Measurements from ENCODE around the gene CLDN7.

The CLDN7 gene

GRCh38 chr17:7219812-7220592 is 42.3 kb downstream of the CLDN7 start, which contains the start of the genes ACADVL and DLG4:
Gene ACADVL, plus strand, starts transcription at chr17:7219938. Its CDS starts 47 bp downstream, at chr17:7219985.
Gene DLG4, minus strand, starts transcription at chr17:7219836.
- H3K9ac ChIP-seq (ENCODE audit: insufficient read length, low read depth), result peak within 1 kb of the TSS; percentile 92
- no peaks in the 10 kb centered on the region for H3K9me3 ChIP-seq (ENCODE audit: insufficient read depth, low read length)
- H3K4me1 ChIP-seq (ENCODE audit: insufficient read depth, insufficient read length), result peaks cover 26% of the 10 kb centered on the region
- H3K27me3 ChIP-seq (ENCODE audit: insufficient read depth, insufficient read length), result no peaks in the 10 kb centered on the region
- H3K36me3 ChIP-seq (ENCODE audit: insufficient read depth, insufficient read length, low read length), result peaks cover 43% of the 10 kb centered on the region
- no peak for DNase-seq (ENCODE audit: low read depth, low spot score)
- TF ChIP-seq ZNF274 (IDR thresholded peaks at IDR 0.05; ENCODE audit: low read depth, low read length) (no peak), YY1 (IDR thresholded peaks at IDR 0.05; ENCODE audit: insufficient read depth, insufficient read length) (no peak), SUZ12 (IDR thresholded peaks at IDR 0.05; ENCODE audit: extremely low read depth, insufficient read depth, insufficient read length) (no peak)
- peak within 1 kb of the TSS; percentile 82 for H3K4me3 ChIP-seq (ENCODE audit: insufficient read length, low read depth)

- Histone ChIP-seq H3K9me3 (ENCODE audit: insufficient read depth, low read length) (no peaks in the 10 kb centered on the region), H3K4me3 (ENCODE audit: insufficient read length, low read depth) (peak overlapping the region; percentile 82), H3K4me1 (ENCODE audit: insufficient read depth, insufficient read length) (peaks cover 23% of the 10 kb centered on the region), H3K27me3 (ENCODE audit: insufficient read depth, insufficient read length) (no peaks in the 10 kb centered on the region), H3K9ac (ENCODE audit: insufficient read length, low read depth) (peak overlapping the region; percentile 92), H3K36me3 (ENCODE audit: insufficient read depth, insufficient read length, low read length) (peaks cover 38% of the 10 kb centered on the region)
- DNase-seq (ENCODE audit: low read depth, low spot score), result no peak
- no peak for TF ChIP-seq YY1 (IDR thresholded peaks at IDR 0.05; ENCODE audit: insufficient read depth, insufficient read length)
- no peak for TF ChIP-seq ZNF274 (IDR thresholded peaks at IDR 0.05; ENCODE audit: low read depth, low read length)
- TF ChIP-seq SUZ12 (IDR thresholded peaks at IDR 0.05; ENCODE audit: extremely low read depth, insufficient read depth, insufficient read length), result no peak
These were observed 43.0 kb downstream of the CLDN7 start for GRCh38 chr17:7219229-7219811.

- H3K4me3 ChIP-seq (ENCODE audit: insufficient read length, low read depth), result no peak overlapping the region
- TF ChIP-seq ZNF274 (IDR thresholded peaks at IDR 0.05; ENCODE audit: low read depth, low read length) (no peak), SUZ12 (IDR thresholded peaks at IDR 0.05; ENCODE audit: extremely low read depth, insufficient read depth, insufficient read length) (no peak), YY1 (IDR thresholded peaks at IDR 0.05; ENCODE audit: insufficient read depth, insufficient read length) (no peak)
- no peak for DNase-seq (ENCODE audit: low read depth, low spot score)
- peaks cover 32% of the 10 kb centered on the region for H3K36me3 ChIP-seq (ENCODE audit: insufficient read depth, insufficient read length, low read length)
- H3K27me3 ChIP-seq (ENCODE audit: insufficient read depth, insufficient read length), result no peaks in the 10 kb centered on the region
- no peaks in the 10 kb centered on the region for H3K9me3 ChIP-seq (ENCODE audit: insufficient read depth, low read length)
- peak overlapping the region; percentile 21 for H3K9ac ChIP-seq (ENCODE audit: insufficient read length, low read depth)
- H3K4me1 ChIP-seq (ENCODE audit: insufficient read depth, insufficient read length), result peaks cover 19% of the 10 kb centered on the region
These were observed 43.5 kb downstream of the CLDN7 start for GRCh38 chr17:7218758-7219157.

GRCh38 chr17:7218166-7218565 is 44.1 kb downstream of the CLDN7 start:
- H3K36me3 ChIP-seq (ENCODE audit: insufficient read depth, insufficient read length, low read length), result peaks cover 26% of the 10 kb centered on the region
- TF ChIP-seq ZNF274 (IDR thresholded peaks at IDR 0.05; ENCODE audit: low read depth, low read length) (no peak), YY1 (IDR thresholded peaks at IDR 0.05; ENCODE audit: insufficient read depth, insufficient read length) (no peak), SUZ12 (IDR thresholded peaks at IDR 0.05; ENCODE audit: extremely low read depth, insufficient read depth, insufficient read length) (no peak)
- no peak overlapping the region for H3K4me3 ChIP-seq (ENCODE audit: insufficient read length, low read depth)
- no peaks in the 10 kb centered on the region for H3K9me3 ChIP-seq (ENCODE audit: insufficient read depth, low read length)
- H3K27me3 ChIP-seq (ENCODE audit: insufficient read depth, insufficient read length), result no peaks in the 10 kb centered on the region
- H3K4me1 ChIP-seq (ENCODE audit: insufficient read depth, insufficient read length), result peaks cover 14% of the 10 kb centered on the region
- peak overlapping the region; percentile 70 for H3K9ac ChIP-seq (ENCODE audit: insufficient read length, low read depth)
- no peak for DNase-seq (ENCODE audit: low read depth, low spot score)

GRCh38 chr17:7217113-7217987 is 44.9 kb downstream of the CLDN7 start:
- TF ChIP-seq SUZ12 (IDR thresholded peaks at IDR 0.05; ENCODE audit: extremely low read depth, insufficient read depth, insufficient read length) (no peak), YY1 (IDR thresholded peaks at IDR 0.05; ENCODE audit: insufficient read depth, insufficient read length) (no peak), ZNF274 (IDR thresholded peaks at IDR 0.05; ENCODE audit: low read depth, low read length) (no peak)
- peak overlapping the region; percentile 50 for H3K4me3 ChIP-seq (ENCODE audit: insufficient read length, low read depth)
- no peaks in the 10 kb centered on the region for H3K9me3 ChIP-seq (ENCODE audit: insufficient read depth, low read length)
- peaks cover 18% of the 10 kb centered on the region for H3K36me3 ChIP-seq (ENCODE audit: insufficient read depth, insufficient read length, low read length)
- H3K27me3 ChIP-seq (ENCODE audit: insufficient read depth, insufficient read length), result no peaks in the 10 kb centered on the region
- peak overlapping the region; percentile 79 for H3K9ac ChIP-seq (ENCODE audit: insufficient read length, low read depth)
- DNase-seq (ENCODE audit: low read depth, low spot score), result no peak
- H3K4me1 ChIP-seq (ENCODE audit: insufficient read depth, insufficient read length), result peaks cover 11% of the 10 kb centered on the region

DNA sequence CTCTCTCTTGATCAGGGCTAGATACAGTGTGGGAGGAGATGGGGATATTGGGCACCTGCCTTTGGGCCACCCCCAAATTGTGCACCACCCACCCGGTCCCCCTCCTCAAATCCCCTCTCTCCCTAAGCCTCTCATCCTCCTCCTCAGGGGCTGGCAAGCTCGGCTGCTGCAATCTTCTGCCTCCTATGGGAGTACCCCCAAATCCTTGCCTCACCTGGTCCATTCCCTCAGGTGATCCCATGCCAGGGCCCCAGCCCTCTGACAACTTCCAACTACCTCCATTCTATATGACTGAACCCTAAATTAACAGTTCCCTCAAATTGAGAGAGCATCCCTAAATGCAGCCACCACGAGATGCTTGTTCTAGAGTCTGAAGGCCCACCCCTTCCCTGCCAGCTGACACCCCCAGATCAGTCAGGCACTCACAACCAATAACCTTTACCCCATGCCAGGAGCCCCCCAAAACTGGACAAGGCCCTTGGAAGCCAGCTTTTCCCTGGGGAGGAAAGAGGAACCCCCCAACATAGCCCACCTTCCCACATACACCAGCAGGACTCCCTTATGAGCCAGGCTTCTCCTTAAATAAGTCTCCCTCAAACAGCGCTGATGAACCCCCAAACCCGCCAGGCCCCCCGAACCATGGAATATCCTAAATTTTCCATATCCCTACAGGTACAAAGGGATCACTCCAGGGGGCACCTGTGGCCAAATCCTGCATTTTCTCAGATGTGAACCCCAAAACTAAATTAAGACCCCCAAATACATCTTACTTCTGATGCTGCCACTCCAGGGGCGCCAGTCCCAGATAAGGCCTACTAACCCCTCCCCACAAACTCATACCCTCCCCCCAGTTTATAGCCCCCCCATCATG is 45.8 kb downstream of the CLDN7 start:
- no peak for DNase-seq (ENCODE audit: low read depth, low spot score)
- TF ChIP-seq SUZ12 (IDR thresholded peaks at IDR 0.05; ENCODE audit: extremely low read depth, insufficient read depth, insufficient read length) (no peak), ZNF274 (IDR thresholded peaks at IDR 0.05; ENCODE audit: low read depth, low read length) (no peak), YY1 (IDR thresholded peaks at IDR 0.05; ENCODE audit: insufficient read depth, insufficient read length) (no peak)
- H3K4me3 ChIP-seq (ENCODE audit: insufficient read length, low read depth), result peak overlapping the region; percentile 50
- H3K9ac ChIP-seq (ENCODE audit: insufficient read length, low read depth), result peak overlapping the region; percentile 79
- H3K36me3 ChIP-seq (ENCODE audit: insufficient read depth, insufficient read length, low read length), result peaks cover 9% of the 10 kb centered on the region
- peaks cover 11% of the 10 kb centered on the region for H3K4me1 ChIP-seq (ENCODE audit: insufficient read depth, insufficient read length)
- H3K27me3 ChIP-seq (ENCODE audit: insufficient read depth, insufficient read length), result no peaks in the 10 kb centered on the region
- H3K9me3 ChIP-seq (ENCODE audit: insufficient read depth, low read length), result no peaks in the 10 kb centered on the region
